ENCODE data around the gene SBF2. TPM values are rescaled to one million over a fixed set of nuclear protein-coding genes. Genes with fewer than 3 reads are reported as not detected.

SBF2 gene
- total and polyA plus RNA-seq, 9 of the 15 experiments (the other 6 are each of a cell fraction or from before 2014, with no cell fraction given) = 0.80 to 9.5 (median 5.0) TPM

DNA sequence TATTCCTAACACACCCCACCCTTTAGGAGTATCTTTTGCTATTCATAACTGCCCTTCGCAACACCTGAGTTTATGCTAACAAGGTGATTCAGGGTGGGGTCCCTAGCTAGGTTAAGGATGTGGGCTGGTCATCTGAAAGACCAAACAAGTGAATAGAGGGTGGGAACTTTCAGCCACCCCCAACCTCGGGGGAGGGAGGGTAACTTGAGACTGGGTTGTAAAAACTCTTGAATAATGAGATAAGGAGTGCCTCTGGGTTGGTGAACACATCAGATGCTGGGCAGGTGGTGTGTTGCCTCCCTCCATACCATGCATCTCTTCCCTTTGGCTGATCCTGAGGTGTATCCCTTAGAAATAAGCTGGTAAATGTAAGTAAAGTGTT lies 518.6 kb downstream of the SBF2 start (continued):
- TF ChIP-seq, protein P1, sequence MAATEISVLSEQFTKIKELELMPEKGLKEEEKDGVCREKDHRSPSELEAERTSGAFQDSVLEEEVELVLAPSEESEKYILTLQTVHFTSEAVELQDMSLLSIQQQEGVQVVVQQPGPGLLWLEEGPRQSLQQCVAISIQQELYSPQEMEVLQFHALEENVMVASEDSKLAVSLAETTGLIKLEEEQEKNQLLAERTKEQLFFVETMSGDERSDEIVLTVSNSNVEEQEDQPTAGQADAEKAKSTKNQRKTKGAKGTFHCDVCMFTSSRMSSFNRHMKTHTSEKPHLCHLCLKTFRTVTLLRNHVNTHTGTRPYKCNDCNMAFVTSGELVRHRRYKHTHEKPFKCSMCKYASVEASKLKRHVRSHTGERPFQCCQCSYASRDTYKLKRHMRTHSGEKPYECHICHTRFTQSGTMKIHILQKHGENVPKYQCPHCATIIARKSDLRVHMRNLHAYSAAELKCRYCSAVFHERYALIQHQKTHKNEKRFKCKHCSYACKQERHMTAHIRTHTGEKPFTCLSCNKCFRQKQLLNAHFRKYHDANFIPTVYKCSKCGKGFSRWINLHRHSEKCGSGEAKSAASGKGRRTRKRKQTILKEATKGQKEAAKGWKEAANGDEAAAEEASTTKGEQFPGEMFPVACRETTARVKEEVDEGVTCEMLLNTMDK (IDR thresholded peaks at IDR 0.05; ENCODE audit: borderline replicate concordance, insufficient read depth, low read depth, low read length, poor library complexity, severe bottlenecking) = no peak
- no peak for TF ChIP-seq MAFF (IDR thresholded peaks at IDR 0.05; ENCODE audit: low read length)
- TF ChIP-seq ZNF134 (CRISPR knock-in tag; conservative IDR thresholded peaks at IDR 0.05) = no peak
- TF ChIP-seq RBM14 (IDR thresholded peaks at IDR 0.05; ENCODE audit: borderline replicate concordance, insufficient read depth, low read depth, low read length) = no peak
- TF ChIP-seq SMARCA4 (IDR thresholded peaks at IDR 0.05) = no peak
- TF ChIP-seq SMAD4 (CRISPR knock-in tag; conservative IDR thresholded peaks at IDR 0.05) = no peak
- no peak for TF ChIP-seq FOSL1 (tag; conservative IDR thresholded peaks at IDR 0.05)
- TF ChIP-seq STAG1 (CRISPR knock-in tag; IDR thresholded peaks at IDR 0.05; ENCODE audit: borderline replicate concordance) = no peak
- TF ChIP-seq ZNF318 (IDR thresholded peaks at IDR 0.05; ENCODE audit: borderline replicate concordance in 1 of 2, low read depth in 1 of 2) = no peak
- TF ChIP-seq GABPA (tag; conservative IDR thresholded peaks at IDR 0.05; ENCODE audit: low read depth) = no peak
- TF ChIP-seq, protein P2, sequence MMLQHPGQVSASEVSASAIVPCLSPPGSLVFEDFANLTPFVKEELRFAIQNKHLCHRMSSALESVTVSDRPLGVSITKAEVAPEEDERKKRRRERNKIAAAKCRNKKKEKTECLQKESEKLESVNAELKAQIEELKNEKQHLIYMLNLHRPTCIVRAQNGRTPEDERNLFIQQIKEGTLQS (IDR thresholded peaks at IDR 0.05) = no peak
- TF ChIP-seq, protein P2 (CRISPR knock-in tag; conservative IDR thresholded peaks at IDR 0.05) = no peak
